ENCODE measurements around the gene DMD. TPM values are rescaled to one million over a fixed set of nuclear protein-coding genes. Genes with fewer than 3 reads are reported as not detected.
A peak's percentile ranks its signal among the peaks of the same experiment; 100 is the strongest.

The DMD gene
- total and polyA plus RNA-seq, 2 experiments from 2014 or later, result 73.5 to 90.7 TPM

DNA sequence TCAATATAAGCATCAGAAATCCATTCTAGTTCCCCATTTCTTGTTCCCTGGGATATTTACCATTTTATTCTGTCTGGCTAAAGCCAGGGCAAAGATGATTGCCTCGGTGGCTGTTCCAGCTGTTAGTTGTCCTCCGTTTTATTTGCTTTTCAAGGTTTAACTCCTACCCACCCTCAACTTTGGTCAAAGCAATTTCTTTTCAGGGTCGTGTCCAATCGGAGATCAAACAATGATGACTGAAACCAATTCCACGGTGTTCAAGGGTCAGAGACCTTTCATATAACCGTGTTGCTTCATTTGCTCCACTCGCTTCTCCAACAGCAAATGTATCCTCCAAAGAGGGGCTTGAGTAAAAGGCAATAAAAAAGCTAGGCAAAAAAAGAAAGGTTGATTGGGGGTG is 1946.0 kb downstream of the DMD start:
- TF ChIP-seq, protein P1, sequence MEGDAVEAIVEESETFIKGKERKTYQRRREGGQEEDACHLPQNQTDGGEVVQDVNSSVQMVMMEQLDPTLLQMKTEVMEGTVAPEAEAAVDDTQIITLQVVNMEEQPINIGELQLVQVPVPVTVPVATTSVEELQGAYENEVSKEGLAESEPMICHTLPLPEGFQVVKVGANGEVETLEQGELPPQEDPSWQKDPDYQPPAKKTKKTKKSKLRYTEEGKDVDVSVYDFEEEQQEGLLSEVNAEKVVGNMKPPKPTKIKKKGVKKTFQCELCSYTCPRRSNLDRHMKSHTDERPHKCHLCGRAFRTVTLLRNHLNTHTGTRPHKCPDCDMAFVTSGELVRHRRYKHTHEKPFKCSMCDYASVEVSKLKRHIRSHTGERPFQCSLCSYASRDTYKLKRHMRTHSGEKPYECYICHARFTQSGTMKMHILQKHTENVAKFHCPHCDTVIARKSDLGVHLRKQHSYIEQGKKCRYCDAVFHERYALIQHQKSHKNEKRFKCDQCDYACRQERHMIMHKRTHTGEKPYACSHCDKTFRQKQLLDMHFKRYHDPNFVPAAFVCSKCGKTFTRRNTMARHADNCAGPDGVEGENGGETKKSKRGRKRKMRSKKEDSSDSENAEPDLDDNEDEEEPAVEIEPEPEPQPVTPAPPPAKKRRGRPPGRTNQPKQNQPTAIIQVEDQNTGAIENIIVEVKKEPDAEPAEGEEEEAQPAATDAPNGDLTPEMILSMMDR (IDR thresholded peaks at IDR 0.05; ENCODE audit: low read depth, low read length), result no peak
- peaks cover 5% of the 10 kb centered on the region for H3K4me1 ChIP-seq (ENCODE audit: low read depth)
- H3K27ac ChIP-seq, result no peak overlapping the region
- no peaks in the 10 kb centered on the region for H3K36me3 ChIP-seq
- H3K9me3 ChIP-seq (ENCODE audit: low read depth), result no peaks in the 10 kb centered on the region
- no peak overlapping the region for H3K4me3 ChIP-seq
- no peak for DNase-seq (ENCODE audit: low read depth in 1 of 2, low spot score in 1 of 2)
- peaks cover 37% of the 10 kb centered on the region for H3K27me3 ChIP-seq

DNA sequence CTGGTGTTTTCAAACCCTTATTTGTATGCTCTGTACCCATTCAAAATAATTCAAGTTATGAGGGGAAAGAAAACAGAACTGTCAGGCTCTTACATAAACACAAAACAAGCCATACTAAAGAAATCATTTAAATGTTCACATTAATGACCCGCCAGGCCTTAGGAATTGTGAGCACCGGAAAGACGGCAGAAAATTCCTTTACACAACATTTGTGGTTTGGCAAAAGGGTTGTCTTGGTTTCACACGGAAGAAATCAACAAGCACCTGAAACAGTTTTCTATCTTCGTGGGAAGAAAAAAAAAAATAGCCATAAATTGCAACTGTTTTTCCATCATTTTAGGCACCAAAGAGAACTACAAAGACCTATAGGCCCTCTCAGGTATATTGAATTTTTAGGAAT is 1951.0 kb downstream of the DMD start:
- Histone ChIP-seq H3K4me3 (no peak overlapping the region), H3K4me1 (ENCODE audit: low read depth) (no peaks in the 10 kb centered on the region), H3K9me3 (ENCODE audit: low read depth) (no peaks in the 10 kb centered on the region), H3K27ac (no peak overlapping the region), H3K36me3 (no peaks in the 10 kb centered on the region), H3K27me3 (peaks cover 16% of the 10 kb centered on the region)
- TF ChIP-seq, protein P1 (IDR thresholded peaks at IDR 0.05; ENCODE audit: low read depth, low read length), result no peak
- peak in 1 of 2 donors; percentile 41 for DNase-seq (ENCODE audit: low read depth in 1 of 2, low spot score in 1 of 2)

DNA sequence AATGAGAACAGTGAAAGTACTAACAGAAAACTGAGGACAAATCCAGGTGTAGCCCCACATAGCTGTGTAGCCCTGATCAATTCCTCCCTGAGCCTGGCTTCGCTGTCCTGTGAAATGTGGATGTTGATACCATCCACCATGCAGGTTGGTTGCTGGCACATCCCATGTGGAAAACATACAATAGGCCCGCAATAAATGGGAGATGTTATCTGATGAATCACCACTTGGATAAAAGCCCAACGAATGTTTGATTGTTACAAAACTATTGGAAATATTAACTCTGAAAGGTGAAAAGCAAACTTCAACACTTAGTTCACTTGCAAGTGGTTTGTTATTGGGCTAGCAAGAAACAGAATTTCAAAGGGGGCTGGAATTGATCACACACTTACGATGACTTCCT is 1953.2 kb downstream of the DMD start:
- TF ChIP-seq, protein P1 (IDR thresholded peaks at IDR 0.05; ENCODE audit: low read depth, low read length), result no peak
- no peaks in the 10 kb centered on the region for H3K9me3 ChIP-seq (ENCODE audit: low read depth)
- H3K4me1 ChIP-seq (ENCODE audit: low read depth), result no peaks in the 10 kb centered on the region
- H3K4me3 ChIP-seq, result no peak overlapping the region
- no peaks in the 10 kb centered on the region for H3K36me3 ChIP-seq
- H3K27me3 ChIP-seq, result no peaks in the 10 kb centered on the region
- H3K27ac ChIP-seq, result no peak overlapping the region
- no peak for DNase-seq (ENCODE audit: low read depth in 1 of 2, low spot score in 1 of 2)

DNA sequence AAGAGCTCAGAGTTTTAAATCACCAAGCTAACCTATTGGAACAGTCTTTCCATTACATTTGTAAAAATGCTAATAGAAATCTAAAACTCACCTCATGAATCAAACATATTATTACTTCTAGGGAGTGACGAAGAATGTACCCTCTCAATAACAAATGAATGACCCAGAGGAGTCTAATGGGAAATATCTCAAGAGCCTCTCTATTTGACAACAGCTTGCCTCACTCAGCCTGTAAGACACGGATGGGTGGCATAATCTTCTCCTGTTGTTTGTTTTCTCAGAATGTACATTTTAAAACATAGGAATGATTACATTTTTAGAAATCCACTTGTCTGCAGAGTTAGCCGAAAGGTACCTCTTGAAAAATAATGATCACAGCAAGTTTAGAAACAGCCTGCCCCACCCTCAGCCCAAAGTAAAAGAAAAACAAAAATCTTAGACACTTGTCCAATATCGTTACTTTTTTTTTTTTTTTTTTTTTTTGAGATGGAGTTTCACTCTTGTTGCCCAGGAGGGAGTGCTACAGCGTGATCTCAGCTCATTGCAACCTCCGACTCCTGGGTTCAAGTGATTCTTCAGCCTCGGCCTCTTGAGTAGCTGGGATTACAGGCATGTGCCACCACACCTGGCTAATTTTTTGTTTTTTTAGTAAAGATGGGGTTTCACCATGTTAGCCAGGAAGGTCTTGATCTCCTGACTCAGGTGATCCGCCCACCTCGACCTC is 1955.9 kb downstream of the DMD start:
- TF ChIP-seq, protein P1 (IDR thresholded peaks at IDR 0.05; ENCODE audit: low read depth, low read length), result no peak
- H3K27ac ChIP-seq, result no peak overlapping the region
- no peaks in the 10 kb centered on the region for H3K36me3 ChIP-seq
- no peak overlapping the region for H3K4me3 ChIP-seq
- no peak for DNase-seq (ENCODE audit: low read depth in 1 of 2, low spot score in 1 of 2)
- H3K9me3 ChIP-seq (ENCODE audit: low read depth), result no peaks in the 10 kb centered on the region
- H3K27me3 ChIP-seq, result no peaks in the 10 kb centered on the region
- H3K4me1 ChIP-seq (ENCODE audit: low read depth), result no peaks in the 10 kb centered on the region

DNA sequence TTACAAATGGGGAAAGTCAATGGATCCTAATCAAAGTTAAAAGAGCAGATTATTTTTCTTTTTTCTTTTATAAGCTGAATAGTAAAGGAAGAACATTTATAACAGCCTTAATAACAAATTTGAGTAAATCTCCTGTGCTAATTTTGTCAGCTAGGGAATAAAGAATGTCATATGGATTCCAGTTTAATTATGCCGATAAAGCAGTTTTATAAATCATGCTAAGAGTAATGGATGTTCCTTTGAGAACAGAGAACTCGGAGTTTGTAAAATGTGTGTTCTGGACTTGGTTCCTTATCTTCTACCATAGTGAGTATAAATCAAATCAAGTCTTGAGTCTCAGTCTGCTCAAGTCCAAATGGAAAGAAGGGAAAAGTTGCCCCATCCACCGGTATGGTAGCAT is 1959.2 kb downstream of the DMD start:
- H3K36me3 ChIP-seq, result no peaks in the 10 kb centered on the region
- H3K27ac ChIP-seq, result no peak overlapping the region
- TF ChIP-seq, protein P1 (IDR thresholded peaks at IDR 0.05; ENCODE audit: low read depth, low read length), result no peak
- no peaks in the 10 kb centered on the region for H3K4me1 ChIP-seq (ENCODE audit: low read depth)
- H3K4me3 ChIP-seq, result no peak overlapping the region
- no peak for DNase-seq (ENCODE audit: low read depth in 1 of 2, low spot score in 1 of 2)
- no peaks in the 10 kb centered on the region for H3K9me3 ChIP-seq (ENCODE audit: low read depth)
- H3K27me3 ChIP-seq, result no peaks in the 10 kb centered on the region

Data from cardiac muscle cell (in vitro differentiated cells and primary cell).